Keratinocyte (primary cell): Measurements from ENCODE around the gene RAB7B.

Source experiments
- EZH2 ChIP-seq: IDR thresholded peaks from one replicate; pipeline ENCODE4 v1.6.1; 2012; ENCODE audit warnings: inconsistent platforms, mild to moderate bottlenecking, low read length, moderate library complexity
- TF ChIP-seq, protein P1 (sequence below), 3 experiments: IDR thresholded peaks in 1 of 3; conservative IDR thresholded peaks in 1 of 3; optimal IDR thresholded peaks in 1 of 3; 2 replicates in 2 of 3; 3 replicates in 1 of 3; pipeline versions ENCODE3 to v1.5.1; 2011; ENCODE audit warnings: low read length in 3 of 3, mild to moderate bottlenecking in 3 of 3, moderate library complexity in 2 of 3, control low read depth in 1 of 3, inconsistent platforms in 1 of 3; ENCODE audit not compliant: insufficient read depth in 2 of 3; ENCODE audit errors: extremely low read depth in 1 of 3

GRCh38 chr1:206040328-206040727, 37.1 kb upstream of the RAB7B start:
- TF ChIP-seq, protein P1, sequence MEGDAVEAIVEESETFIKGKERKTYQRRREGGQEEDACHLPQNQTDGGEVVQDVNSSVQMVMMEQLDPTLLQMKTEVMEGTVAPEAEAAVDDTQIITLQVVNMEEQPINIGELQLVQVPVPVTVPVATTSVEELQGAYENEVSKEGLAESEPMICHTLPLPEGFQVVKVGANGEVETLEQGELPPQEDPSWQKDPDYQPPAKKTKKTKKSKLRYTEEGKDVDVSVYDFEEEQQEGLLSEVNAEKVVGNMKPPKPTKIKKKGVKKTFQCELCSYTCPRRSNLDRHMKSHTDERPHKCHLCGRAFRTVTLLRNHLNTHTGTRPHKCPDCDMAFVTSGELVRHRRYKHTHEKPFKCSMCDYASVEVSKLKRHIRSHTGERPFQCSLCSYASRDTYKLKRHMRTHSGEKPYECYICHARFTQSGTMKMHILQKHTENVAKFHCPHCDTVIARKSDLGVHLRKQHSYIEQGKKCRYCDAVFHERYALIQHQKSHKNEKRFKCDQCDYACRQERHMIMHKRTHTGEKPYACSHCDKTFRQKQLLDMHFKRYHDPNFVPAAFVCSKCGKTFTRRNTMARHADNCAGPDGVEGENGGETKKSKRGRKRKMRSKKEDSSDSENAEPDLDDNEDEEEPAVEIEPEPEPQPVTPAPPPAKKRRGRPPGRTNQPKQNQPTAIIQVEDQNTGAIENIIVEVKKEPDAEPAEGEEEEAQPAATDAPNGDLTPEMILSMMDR (optimal IDR thresholded peaks at IDR 0.05 in 1 of 3, IDR thresholded peaks at IDR 0.05 in 1 of 3, conservative IDR thresholded peaks at IDR 0.05 in 1 of 3; ENCODE audit: extremely low read depth in 1 of 3, insufficient read depth in 2 of 3, low read length in 3 of 3), result no peak
- TF ChIP-seq EZH2, result no peak
